ENCODE data around the gene PWWP2B. TPM values are rescaled to one million over a fixed set of nuclear protein-coding genes. Genes with fewer than 3 reads are reported as not detected.

The PWWP2B gene
- total and polyA plus RNA-seq, 9 of the 15 experiments (the other 6 are each of a cell fraction or from before 2014, with no cell fraction given): 0.07 to 9.2 (median 1.6) TPM; not detected in 1

- ChIA-PET CTCF (ENCODE audit: low intra/inter-chr PET ratio) (interaction anchor here (0.6 kb wide), 1 partner anchor 101 kb away, joined by 3 read pairs; no protein-coding TSS in a partner anchor), POLR2A (no interaction called here)
- Histone ChIP-seq H3K4me2 (ENCODE audit: insufficient read depth, low read length) (no peak overlapping the region), H3K4me1 (replicated peaks in 1 of 2; ENCODE audit: control insufficient read depth in 2 of 2, insufficient read depth in 2 of 2, low read length in 2 of 2) (peaks cover 8 to 76% of the 10 kb centered on the region in 2 experiments; a peak in 4 of 5 replicates), H3K9me3 (replicated peaks; ENCODE audit: control insufficient read depth, insufficient read depth, low read depth, low read length) (no peaks in the 10 kb centered on the region), H2AFZ (ENCODE audit: low read depth, low read length) (no peak overlapping the region), H3K27ac (ENCODE audit: extremely low read depth, low read depth, low read length) (no peak overlapping the region), H3K79me2 (ENCODE audit: control insufficient read depth, insufficient read depth, low read length) (no peaks in the 10 kb centered on the region), H4K20me1 (replicated peaks; ENCODE audit: control insufficient read depth, insufficient read depth, low read length) (0 out of 2 replicates have a peak, but pooled peaks cover 3% of the 10 kb centered on the region), H3K27me3 (ENCODE audit: control insufficient read depth in 2 of 2, insufficient read depth in 2 of 2, low read length in 2 of 2) (peaks cover 0 to 15% of the 10 kb centered on the region in 2 experiments; a peak in 2 of 5 replicates), H3K9me1 (ENCODE audit: control insufficient read depth, insufficient read depth, low read length) (no peaks in the 10 kb centered on the region), H3K4me3 (no peak overlapping the region), H3K36me3 (ENCODE audit: control insufficient read depth, insufficient read depth, low read length) (no peaks in the 10 kb centered on the region), H3K9ac (ENCODE audit: insufficient read depth in 1 of 2, low read depth in 2 of 2, low read length in 2 of 2) (no peak overlapping the region)
- 18% methylated on average over 15 of the region's 17 CpGs for WGBS (ENCODE audit: insufficient coverage, low coverage, missing lambda C conversion rate)
- FAIRE-seq: no peak
- no TSS peak for BruUV-seq (replicated peaks)
- intact Hi-C loops (cut with micrococcal nuclease) (no loop called here), in situ Hi-C loops (cut with MboI) (loop anchor here (10.0 kb wide), 1 partner anchor 179 kb away; no protein-coding TSS in a partner anchor)
- TF ChIP-seq C11orf30 (IDR thresholded peaks at IDR 0.05; ENCODE audit: low read depth): no peak
- no peak for TF ChIP-seq MCM3 (IDR thresholded peaks at IDR 0.05)
- TF ChIP-seq ZNF274 (IDR thresholded peaks at IDR 0.05; ENCODE audit: borderline replicate concordance, low read depth, low read length): no peak
- no peak for TF ChIP-seq POLR2A (conservative IDR thresholded peaks at IDR 0.05)
- no peak for TF ChIP-seq GTF2F1 (IDR thresholded peaks at IDR 0.05; ENCODE audit: low read depth, low read length)
- TF ChIP-seq BMI1 (IDR thresholded peaks at IDR 0.05; ENCODE audit: low read length): no peak
- TF ChIP-seq RERE (CRISPR knock-in tag; IDR thresholded peaks at IDR 0.05; ENCODE audit: borderline replicate concordance): no peak
- no peak for TF ChIP-seq PTRF (tag; IDR thresholded peaks at IDR 0.05)
- no peak for TF ChIP-seq PHF21A (IDR thresholded peaks at IDR 0.05; ENCODE audit: borderline replicate concordance, low read depth)
- TF ChIP-seq ZNF311 (CRISPR knock-in tag; IDR thresholded peaks at IDR 0.05): no peak
- TF ChIP-seq ZNF696 (CRISPR knock-in tag; conservative IDR thresholded peaks at IDR 0.05): no peak
- TF ChIP-seq ZNF764 (CRISPR knock-in tag; IDR thresholded peaks at IDR 0.05; ENCODE audit: low read depth): no peak
- no peak for TF ChIP-seq RBM17 (IDR thresholded peaks at IDR 0.05; ENCODE audit: borderline replicate concordance, low read depth, low read length)
- no peak for TF ChIP-seq TEAD4 (IDR thresholded peaks at IDR 0.05; ENCODE audit: low read length)
- TF ChIP-seq TEAD4 (CRISPR knock-in tag; IDR thresholded peaks at IDR 0.05; ENCODE audit: borderline replicate concordance): no peak
- TF ChIP-seq RBM25 (IDR thresholded peaks at IDR 0.05; ENCODE audit: low read depth, low read length, severe bottlenecking): no peak
- TF ChIP-seq SNRNP70 (optimal IDR thresholded peaks at IDR 0.05; ENCODE audit: low read depth, low read length): no peak
- TF ChIP-seq WHSC1 (IDR thresholded peaks at IDR 0.05; ENCODE audit: low read length): no peak
- no peak for TF ChIP-seq SMARCA5 (IDR thresholded peaks at IDR 0.05)
- no peak for ATAC-seq
- DNase-seq (ENCODE audit: extremely low read depth in 1 of 4, low spot score in 3 of 4): no peak
Observed at GRCh38 chr10:132455986-132456847, 59.2 kb downstream of the PWWP2B start.

Data from K562 (cell line).